ENCODE measurements around the gene CASS4. TPM values are rescaled to one million over a fixed set of nuclear protein-coding genes. Genes with fewer than 3 reads are reported as not detected.

CASS4 gene
- total RNA-seq, 1 donor, result under 0.01 TPM

DNA sequence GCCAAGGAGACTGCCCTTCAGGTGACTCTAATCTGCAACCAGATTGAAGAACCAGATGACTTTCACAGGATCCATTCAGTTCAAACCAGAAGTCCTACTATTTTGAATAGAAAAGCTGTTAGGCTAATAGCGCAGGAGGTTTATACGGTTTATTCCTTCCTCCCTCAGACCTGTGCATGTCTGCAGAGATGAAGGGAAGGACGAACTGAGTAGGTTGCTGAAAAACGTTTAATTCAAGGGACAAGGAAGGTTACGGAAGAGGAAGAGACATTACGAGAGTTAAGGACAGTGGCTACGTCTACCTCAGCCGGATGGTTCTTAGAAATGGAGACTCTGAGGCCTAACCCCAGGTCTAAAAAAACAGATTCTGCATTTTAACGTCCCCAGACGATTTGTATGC lies 21.0 kb upstream of the CASS4 start:
- TF ChIP-seq, protein P1, sequence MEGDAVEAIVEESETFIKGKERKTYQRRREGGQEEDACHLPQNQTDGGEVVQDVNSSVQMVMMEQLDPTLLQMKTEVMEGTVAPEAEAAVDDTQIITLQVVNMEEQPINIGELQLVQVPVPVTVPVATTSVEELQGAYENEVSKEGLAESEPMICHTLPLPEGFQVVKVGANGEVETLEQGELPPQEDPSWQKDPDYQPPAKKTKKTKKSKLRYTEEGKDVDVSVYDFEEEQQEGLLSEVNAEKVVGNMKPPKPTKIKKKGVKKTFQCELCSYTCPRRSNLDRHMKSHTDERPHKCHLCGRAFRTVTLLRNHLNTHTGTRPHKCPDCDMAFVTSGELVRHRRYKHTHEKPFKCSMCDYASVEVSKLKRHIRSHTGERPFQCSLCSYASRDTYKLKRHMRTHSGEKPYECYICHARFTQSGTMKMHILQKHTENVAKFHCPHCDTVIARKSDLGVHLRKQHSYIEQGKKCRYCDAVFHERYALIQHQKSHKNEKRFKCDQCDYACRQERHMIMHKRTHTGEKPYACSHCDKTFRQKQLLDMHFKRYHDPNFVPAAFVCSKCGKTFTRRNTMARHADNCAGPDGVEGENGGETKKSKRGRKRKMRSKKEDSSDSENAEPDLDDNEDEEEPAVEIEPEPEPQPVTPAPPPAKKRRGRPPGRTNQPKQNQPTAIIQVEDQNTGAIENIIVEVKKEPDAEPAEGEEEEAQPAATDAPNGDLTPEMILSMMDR (IDR thresholded peaks at IDR 0.05; ENCODE audit: extremely low read depth, low read depth, low read length), result no peak
- peaks cover 83% of the 10 kb centered on the region for H3K79me2 ChIP-seq (ENCODE audit: insufficient read depth, low read length)
- peak overlapping the region; percentile 79 for H3K27ac ChIP-seq (ENCODE audit: low read depth, low read length)

GRCh38 chr20:56391596-56392131 lies 20.4 kb upstream of the CASS4 start:
- peak; percentile 74 for DNase-seq (ENCODE audit: insufficient read length, low spot score, missing footprints)
- Histone ChIP-seq H3K27me3 (ENCODE audit: insufficient read depth, low read length) (no peaks in the 10 kb centered on the region), H3K4me1 (ENCODE audit: insufficient read depth, low read length) (peaks cover 18% of the 10 kb centered on the region), H4K20me1 (ENCODE audit: insufficient read depth, low read length) (no peaks in the 10 kb centered on the region), H3K36me3 (ENCODE audit: insufficient read depth, low read length) (peaks cover 36% of the 10 kb centered on the region), H3K27ac (ENCODE audit: low read depth, low read length) (peak overlapping the region; percentile 79), H2AFZ (ENCODE audit: low read length) (peak overlapping the region; percentile 92), H3K4me2 (ENCODE audit: insufficient read depth, low read length) (peak overlapping the region; percentile 92), H3K4me3 (ENCODE audit: insufficient read depth, low read length) (peak overlapping the region; percentile 95), H3K79me2 (ENCODE audit: insufficient read depth, low read length) (peaks cover 77% of the 10 kb centered on the region), H3K9me3 (ENCODE audit: low read depth, low read length) (no peaks in the 10 kb centered on the region)
- TF ChIP-seq, protein P1 (IDR thresholded peaks at IDR 0.05; ENCODE audit: extremely low read depth, low read depth, low read length), result no peak

More for the DNA sequence above, 21.0 kb upstream of the CASS4 start:
- Histone ChIP-seq H3K27me3 (ENCODE audit: insufficient read depth, low read length) (no peaks in the 10 kb centered on the region), H3K36me3 (ENCODE audit: insufficient read depth, low read length) (peaks cover 34% of the 10 kb centered on the region), H2AFZ (ENCODE audit: low read length) (peak overlapping the region; percentile 92), H4K20me1 (ENCODE audit: insufficient read depth, low read length) (no peaks in the 10 kb centered on the region), H3K4me1 (ENCODE audit: insufficient read depth, low read length) (peaks cover 18% of the 10 kb centered on the region), H3K9me3 (ENCODE audit: low read depth, low read length) (no peaks in the 10 kb centered on the region), H3K4me3 (ENCODE audit: insufficient read depth, low read length) (peak overlapping the region; percentile 95), H3K4me2 (ENCODE audit: insufficient read depth, low read length) (peak overlapping the region; percentile 92)
- DNase-seq (ENCODE audit: insufficient read length, low spot score, missing footprints), result no peak

DNA sequence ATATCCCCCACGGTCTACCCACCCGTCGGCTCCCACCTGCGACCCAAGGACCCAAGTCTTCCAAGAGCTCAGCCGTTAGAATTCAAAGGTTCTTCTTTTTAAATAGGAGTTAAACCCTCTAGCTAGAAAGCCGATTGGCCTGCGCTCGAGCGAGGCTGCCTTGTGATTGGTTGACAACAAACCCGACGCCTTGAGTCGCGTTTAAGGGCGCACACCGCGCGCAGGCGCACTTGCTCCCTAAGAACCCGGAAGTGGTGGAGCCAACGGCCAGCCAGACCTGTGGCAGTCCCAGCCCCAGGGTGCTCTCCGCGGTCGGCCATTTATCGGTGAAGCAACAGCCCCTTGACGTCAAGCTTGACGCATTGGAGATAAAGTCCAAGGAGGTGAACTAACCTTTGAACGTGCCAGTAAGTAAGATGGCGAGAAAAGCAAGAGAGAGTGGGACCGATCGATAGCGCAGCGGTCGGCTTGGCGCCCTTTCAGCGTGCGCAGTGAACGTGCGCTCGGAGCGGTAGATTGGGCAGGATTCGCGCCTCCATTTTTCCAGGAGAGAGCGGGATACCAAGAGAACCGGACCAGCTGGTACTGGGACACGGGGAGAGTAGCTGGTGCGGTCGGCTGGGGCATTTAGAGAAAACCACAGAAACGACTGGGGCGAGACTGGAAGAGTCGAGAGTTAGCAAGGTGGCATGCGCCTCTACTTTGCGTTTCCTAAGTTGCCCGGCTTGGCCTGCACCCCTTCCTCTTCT lies 19.8 kb upstream of the CASS4 start, which contains the start of the genes AURKA and CSTF1:
Gene AURKA, minus strand, starts transcription at position 84 of the 749 bp plus-strand sequence. CDS start 4,018 bp downstream, outside the sequence.
Gene CSTF1, plus strand, starts transcription at position 514 of the 749 bp plus-strand sequence. CDS start 2,908 bp downstream, outside the sequence.
- peak; percentile 99 for DNase-seq (ENCODE audit: insufficient read length, low spot score, missing footprints)
- Histone ChIP-seq H3K9me3 (ENCODE audit: low read depth, low read length) (no peaks in the 10 kb centered on the region), H4K20me1 (ENCODE audit: insufficient read depth, low read length) (no peaks in the 10 kb centered on the region), H3K27me3 (ENCODE audit: insufficient read depth, low read length) (no peaks in the 10 kb centered on the region), H3K79me2 (ENCODE audit: insufficient read depth, low read length) (peaks cover 75% of the 10 kb centered on the region), H3K4me2 (ENCODE audit: insufficient read depth, low read length) (peak within 1 kb of the TSS; percentile 92), H3K4me1 (ENCODE audit: insufficient read depth, low read length) (peaks cover 18% of the 10 kb centered on the region), H2AFZ (ENCODE audit: low read length) (peak within 1 kb of the TSS; percentile 92), H3K27ac (ENCODE audit: low read depth, low read length) (peak within 1 kb of the TSS; percentile 79), H3K36me3 (ENCODE audit: insufficient read depth, low read length) (peaks cover 43% of the 10 kb centered on the region), H3K4me3 (ENCODE audit: insufficient read depth, low read length) (peak within 1 kb of the TSS; percentile 95)
- TF ChIP-seq, protein P1 (IDR thresholded peaks at IDR 0.05; ENCODE audit: extremely low read depth, low read depth, low read length), result no peak
